Breast epithelium (tissue), 3 donors: ENCODE measurements around the gene CYP2W1.

Experiments used
- POLR2AphosphoS5 ChIP-seq, 3 donors: sonication (generic); formaldehyde crosslinking; IDR thresholded peaks; one replicate each; pipeline ENCODE4 v1.6.1; 2017; ENCODE audit warnings: antibody characterized with exemption in 3 of 3
- TF ChIP-seq, protein P1 (sequence below), 3 donors: fragments of 450-650 bp; IDR thresholded peaks; one replicate each; pipeline ENCODE4 v1.5.1; 2016 to 2017; ENCODE audit warnings: antibody characterized with exemption in 3 of 3, mild to moderate bottlenecking in 3 of 3, moderate library complexity in 3 of 3

DNA sequence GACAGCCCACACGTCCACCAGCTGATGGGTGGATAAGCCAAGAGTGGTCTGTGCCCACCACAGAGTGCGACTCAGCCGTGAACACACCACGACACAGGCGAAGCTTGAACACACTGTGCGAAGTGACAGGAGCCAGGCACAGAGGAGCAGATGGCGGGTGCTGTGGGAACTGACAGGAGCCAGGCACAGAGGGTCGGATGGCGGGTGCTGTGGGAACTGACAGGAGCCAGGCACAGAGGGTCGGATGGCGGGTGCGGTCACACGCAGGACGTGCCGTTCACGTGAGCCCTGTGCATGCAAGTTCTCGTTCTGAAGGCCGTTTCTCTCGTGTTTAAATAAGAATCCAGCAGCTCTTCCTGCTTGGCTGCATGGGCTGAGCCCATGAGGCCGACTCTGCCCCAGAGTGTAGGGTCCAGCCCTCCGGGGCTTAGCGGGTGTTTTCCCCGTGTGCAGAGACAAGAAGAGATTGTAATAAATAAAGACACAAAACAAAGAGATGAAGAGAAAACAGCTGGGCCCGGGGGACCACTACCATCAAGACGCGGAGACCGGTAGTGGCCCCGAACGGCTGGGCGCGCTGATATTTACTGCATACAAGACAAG is 22.6 kb upstream of the CYP2W1 start:
- TF ChIP-seq, protein P1, sequence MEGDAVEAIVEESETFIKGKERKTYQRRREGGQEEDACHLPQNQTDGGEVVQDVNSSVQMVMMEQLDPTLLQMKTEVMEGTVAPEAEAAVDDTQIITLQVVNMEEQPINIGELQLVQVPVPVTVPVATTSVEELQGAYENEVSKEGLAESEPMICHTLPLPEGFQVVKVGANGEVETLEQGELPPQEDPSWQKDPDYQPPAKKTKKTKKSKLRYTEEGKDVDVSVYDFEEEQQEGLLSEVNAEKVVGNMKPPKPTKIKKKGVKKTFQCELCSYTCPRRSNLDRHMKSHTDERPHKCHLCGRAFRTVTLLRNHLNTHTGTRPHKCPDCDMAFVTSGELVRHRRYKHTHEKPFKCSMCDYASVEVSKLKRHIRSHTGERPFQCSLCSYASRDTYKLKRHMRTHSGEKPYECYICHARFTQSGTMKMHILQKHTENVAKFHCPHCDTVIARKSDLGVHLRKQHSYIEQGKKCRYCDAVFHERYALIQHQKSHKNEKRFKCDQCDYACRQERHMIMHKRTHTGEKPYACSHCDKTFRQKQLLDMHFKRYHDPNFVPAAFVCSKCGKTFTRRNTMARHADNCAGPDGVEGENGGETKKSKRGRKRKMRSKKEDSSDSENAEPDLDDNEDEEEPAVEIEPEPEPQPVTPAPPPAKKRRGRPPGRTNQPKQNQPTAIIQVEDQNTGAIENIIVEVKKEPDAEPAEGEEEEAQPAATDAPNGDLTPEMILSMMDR (IDR thresholded peaks at IDR 0.05): no peak
- TF ChIP-seq POLR2AphosphoS5 (IDR thresholded peaks at IDR 0.05): no peak
